Rectal smooth muscle tissue (tissue), 1 donor: ENCODE results near the gene LRRC72.

ENCODE experiments used
- H3K27ac ChIP-seq: one replicate; pipeline ENCODE4 v1.7.0; 2013; ENCODE audit warnings: low read depth, low read length, inconsistent platforms
- H3K27me3 ChIP-seq: one replicate; pipeline ENCODE4 v1.7.0; 2013; ENCODE audit warnings: low read length; ENCODE audit not compliant: control insufficient read depth, insufficient read depth
- H3K36me3 ChIP-seq: one replicate; pipeline ENCODE4 v1.7.0; 2013; ENCODE audit warnings: low read length; ENCODE audit not compliant: control insufficient read depth, insufficient read depth
- H3K4me1 ChIP-seq: one replicate; pipeline ENCODE4 v1.7.0; 2013; ENCODE audit warnings: low read length; ENCODE audit not compliant: control insufficient read depth, insufficient read depth
- H3K4me3 ChIP-seq: one replicate; pipeline ENCODE4 v1.7.0; 2013; ENCODE audit warnings: low read length
- H3K9ac ChIP-seq: one replicate; pipeline ENCODE4 v1.7.0; 2013; ENCODE audit warnings: low read length

Gene LRRC72

DNA sequence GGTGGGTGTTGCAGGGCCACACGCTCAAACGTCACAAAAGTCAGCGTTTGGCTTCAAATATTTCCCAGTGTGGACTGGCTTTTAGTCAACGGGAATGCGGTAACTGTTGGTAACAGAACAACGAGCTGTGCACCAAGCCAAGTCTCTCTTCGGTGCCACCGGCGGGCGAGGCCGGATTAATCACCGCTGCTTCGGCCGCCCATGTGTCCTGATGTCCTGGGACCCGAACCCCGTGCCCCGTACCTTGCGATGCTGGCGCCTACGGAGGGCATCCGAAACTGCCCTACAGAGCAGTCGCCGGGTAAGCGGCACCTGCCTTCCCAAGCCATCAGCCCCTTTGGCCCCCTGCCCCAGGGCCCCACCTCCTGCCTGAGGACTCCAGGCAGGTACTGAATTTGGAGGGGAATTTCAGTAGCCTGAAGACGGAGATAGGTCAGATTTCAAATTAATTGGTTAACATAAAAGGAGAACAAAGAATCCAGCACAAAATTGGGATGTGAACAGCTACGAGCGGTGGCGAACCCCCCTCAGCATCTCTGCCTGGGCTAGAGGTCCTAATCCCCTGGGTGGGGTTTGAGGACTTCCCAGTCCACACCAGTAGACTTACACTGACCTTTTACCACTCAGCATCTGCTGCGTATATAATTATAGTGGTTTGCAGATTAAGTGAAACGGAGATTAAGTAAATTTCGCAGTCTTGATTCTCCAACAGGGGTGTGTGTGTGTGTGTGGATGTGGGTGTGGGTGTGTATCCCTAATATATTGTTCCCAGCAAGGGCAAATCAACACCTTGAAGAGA, at the start of gene LRRC72:
LRRC72 (plus strand) TSS at position 84 of the 799 bp plus-strand sequence; CDS start at position 212, 128 bp downstream.
- Histone ChIP-seq H3K27me3 (no peaks in the 10 kb centered on the region), H3K27ac (no peak within 1 kb of the TSS), H3K9ac (no peak within 1 kb of the TSS), H3K4me1 (no peaks in the 10 kb centered on the region), H3K36me3 (no peaks in the 10 kb centered on the region), H3K4me3 (no peak within 1 kb of the TSS)

DNA sequence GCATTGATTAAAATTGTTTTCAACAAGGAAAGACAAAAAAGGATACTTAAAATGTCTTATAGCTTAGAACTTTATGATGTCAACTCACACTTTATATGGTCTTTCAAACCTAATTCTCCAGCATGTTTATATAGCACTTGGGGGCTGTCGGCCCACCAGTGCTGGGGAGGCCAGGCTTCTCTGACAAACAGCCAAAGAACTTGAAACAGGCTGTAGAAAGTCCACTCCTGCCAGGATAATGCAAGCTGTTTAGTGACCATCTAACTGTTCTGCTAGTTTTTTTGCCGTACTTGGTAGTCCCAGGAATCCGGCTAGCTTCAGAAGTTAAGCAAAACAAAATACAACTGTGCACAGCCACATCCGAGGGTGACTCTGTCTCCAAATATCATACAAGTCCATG, 47.5 kb upstream of the LRRC72 start:
- Histone ChIP-seq H3K4me1 (no peaks in the 10 kb centered on the region), H3K27me3 (no peaks in the 10 kb centered on the region), H3K9ac (no peak overlapping the region), H3K4me3 (no peak overlapping the region), H3K36me3 (no peaks in the 10 kb centered on the region), H3K27ac (no peak overlapping the region)

DNA sequence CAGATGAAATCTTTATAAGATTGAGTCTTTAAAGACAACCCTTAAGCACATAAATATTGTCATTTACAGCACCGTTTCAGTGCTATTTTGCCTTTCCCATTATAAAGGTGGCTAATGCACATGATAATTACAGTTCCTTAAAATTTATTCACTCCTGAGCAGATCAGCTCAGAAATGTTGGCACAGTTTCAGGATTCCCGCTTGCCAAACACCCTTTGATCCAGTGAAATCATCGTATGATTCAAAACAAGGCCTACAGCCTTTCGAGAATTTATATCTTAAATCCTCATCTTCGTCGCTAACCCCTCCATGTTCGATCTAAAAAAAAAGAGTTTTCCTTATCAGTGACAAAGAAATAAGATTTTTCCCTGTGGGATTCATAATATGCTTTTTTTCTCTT, 47.0 kb upstream of the LRRC72 start:
- Histone ChIP-seq H3K4me1 (no peaks in the 10 kb centered on the region), H3K27me3 (no peaks in the 10 kb centered on the region), H3K27ac (no peak overlapping the region), H3K9ac (no peak overlapping the region), H3K36me3 (no peaks in the 10 kb centered on the region), H3K4me3 (no peak overlapping the region)

DNA sequence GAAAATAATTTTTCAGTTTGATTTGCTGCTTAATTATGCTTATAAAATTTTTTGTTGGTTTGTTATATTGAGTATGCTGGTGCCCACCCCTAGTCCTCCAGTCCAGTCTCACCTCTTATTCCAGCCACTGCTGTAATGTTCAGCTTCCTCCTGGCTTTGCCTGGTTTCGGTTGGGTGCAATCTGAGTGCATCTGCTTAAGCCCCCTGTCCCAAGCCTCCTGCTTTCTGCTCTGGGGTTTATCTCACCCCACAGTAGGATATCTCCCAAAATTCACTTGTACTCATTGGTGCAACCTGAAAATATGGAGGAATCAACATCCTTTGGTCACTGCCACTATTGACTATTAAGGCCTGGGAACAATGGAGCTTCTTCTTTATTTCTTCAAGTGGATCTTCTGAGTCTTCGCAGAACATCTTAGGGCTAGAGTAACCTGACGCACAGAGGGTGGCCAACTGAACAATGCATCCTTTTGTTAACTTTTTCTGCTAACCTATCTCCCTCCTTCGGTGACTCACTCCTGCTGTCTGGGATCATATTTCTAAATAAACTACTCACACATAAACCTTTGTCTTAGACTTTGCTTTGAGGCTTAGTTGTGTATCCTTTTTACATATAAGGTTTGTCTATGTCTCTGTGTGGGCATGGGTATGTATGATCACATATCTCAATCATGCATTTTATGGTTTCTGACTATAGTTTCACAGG, 42.0 kb upstream of the LRRC72 start:
- Histone ChIP-seq H3K27me3 (no peaks in the 10 kb centered on the region), H3K9ac (no peak overlapping the region), H3K4me3 (no peak overlapping the region), H3K4me1 (no peaks in the 10 kb centered on the region), H3K36me3 (no peaks in the 10 kb centered on the region), H3K27ac (no peak overlapping the region)

DNA sequence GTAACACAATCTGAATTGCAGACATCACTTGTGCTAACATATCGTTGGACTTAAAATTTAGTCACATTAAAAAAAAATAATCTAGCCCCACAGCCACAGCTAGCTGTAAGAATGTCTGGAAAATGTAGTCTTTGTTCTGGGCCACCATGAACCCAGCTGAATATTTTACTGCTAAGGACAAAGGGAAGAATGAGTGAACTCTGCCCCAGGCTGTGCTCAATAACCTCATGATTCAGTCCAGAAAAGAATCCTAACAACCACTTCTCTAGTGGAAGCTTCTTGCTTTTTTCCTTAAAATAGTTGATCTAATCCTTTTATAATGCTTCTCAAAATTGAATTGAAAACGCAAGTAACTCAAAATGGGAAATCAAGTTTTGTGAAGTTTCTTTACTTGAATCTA, 35.5 kb upstream of the LRRC72 start:
- Histone ChIP-seq H3K4me3 (no peak overlapping the region), H3K9ac (no peak overlapping the region), H3K27me3 (no peaks in the 10 kb centered on the region), H3K4me1 (no peaks in the 10 kb centered on the region), H3K27ac (no peak overlapping the region), H3K36me3 (no peaks in the 10 kb centered on the region)

DNA sequence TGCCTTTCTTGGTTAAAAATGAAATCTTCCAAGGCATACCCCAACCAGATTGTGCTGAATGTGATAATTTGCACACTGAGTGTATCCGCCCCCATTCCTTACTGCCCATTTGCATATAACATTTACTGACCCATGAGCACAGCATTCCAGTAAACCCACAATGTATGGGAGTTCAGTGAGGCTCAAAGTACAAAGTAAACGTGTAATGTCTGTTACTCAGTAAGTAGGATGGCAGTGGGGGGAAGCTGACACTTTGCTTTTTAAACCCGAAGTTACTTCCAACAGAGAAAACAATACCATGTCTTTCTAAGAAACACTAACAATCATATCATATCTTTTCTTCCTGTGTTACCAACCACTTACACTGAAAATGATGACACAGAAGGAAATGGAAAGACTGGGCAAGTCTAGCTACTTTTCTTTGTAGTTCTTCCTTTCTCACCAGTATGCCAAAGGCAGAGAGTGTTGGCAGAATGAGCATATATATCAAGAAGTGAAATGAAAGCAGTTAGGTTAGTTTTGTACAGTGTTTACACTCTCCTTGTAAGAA, 34.0 kb upstream of the LRRC72 start:
- H3K27ac ChIP-seq: no peak overlapping the region
- H3K9ac ChIP-seq: no peak overlapping the region
- H3K27me3 ChIP-seq: no peaks in the 10 kb centered on the region
- no peaks in the 10 kb centered on the region for H3K36me3 ChIP-seq
- H3K4me1 ChIP-seq: no peaks in the 10 kb centered on the region
- no peak overlapping the region for H3K4me3 ChIP-seq

DNA sequence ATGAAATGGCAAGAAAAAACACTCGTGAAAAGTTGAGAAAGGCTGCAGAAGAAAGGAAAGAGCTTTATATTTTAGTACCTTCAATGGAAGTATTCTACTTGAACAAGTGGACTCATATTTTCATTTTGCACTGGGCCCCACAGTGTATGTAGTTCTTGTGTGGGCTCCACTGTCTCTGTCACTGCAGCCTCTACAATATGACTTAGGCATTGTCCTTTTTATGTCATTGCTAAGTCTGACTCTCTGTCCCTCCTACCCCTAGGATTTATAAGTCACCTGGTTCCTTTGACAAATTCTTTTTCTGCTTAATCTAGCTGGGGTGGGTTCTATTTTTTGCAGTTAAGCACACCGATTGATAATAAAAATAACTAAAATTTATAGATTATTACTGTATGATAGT, 33.4 kb upstream of the LRRC72 start:
- Histone ChIP-seq H3K27me3 (no peaks in the 10 kb centered on the region), H3K36me3 (no peaks in the 10 kb centered on the region), H3K9ac (no peak overlapping the region), H3K27ac (no peak overlapping the region), H3K4me1 (no peaks in the 10 kb centered on the region), H3K4me3 (no peak overlapping the region)

DNA sequence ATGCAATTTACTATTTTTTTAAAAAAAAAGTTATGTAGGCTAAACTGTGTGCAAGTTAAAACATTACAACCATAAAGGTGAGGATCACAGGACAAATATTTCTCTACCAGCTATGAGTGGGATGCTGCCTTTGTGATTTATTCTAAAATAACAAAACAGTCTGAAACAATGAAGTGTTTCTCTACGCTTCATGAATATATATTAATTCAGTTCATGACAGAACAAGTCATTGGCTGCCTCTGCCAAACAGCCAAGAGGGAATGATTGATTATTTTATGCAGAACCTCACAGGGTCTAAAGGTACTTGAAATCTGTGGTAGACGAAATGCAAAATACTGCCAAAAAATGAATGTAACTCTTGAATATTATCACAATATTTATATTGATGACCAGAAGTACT, 32.1 kb upstream of the LRRC72 start:
- Histone ChIP-seq H3K4me1 (no peaks in the 10 kb centered on the region), H3K4me3 (no peak overlapping the region), H3K27ac (no peak overlapping the region), H3K27me3 (no peaks in the 10 kb centered on the region), H3K9ac (no peak overlapping the region), H3K36me3 (no peaks in the 10 kb centered on the region)

DNA sequence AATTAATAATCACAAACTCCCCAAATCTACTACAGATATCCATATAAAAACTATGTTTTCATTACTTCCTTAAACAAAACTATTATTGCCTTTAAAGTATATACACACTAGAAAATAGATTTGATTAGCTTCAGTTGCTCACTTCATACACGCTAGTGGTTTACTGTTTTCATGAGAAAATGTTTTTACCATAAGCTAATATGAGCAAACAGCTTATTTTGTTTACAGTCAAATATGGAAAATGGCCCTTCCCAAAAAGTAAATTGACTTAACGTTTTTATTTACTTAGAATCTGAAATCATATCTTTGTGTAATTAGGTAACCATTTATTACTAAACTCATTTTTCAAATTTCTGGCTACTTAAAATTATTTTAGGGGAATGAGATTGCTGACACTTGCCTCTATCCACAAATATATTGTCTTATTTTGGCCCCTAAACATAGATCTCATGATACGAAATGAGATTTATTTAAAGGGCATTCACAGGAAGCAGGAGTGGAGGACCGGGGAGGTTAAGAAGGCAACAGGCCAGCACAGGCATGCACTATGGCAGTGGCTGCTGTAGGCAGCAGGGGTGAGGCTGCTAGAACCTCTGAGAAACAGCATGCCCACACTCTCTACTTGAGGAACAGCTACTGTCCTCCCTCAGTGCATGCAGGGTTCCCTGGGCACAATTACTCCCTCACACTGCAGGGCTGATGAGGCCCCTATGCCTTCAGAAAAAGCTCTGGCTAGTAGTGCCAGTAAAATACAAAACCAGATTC, 31.5 kb upstream of the LRRC72 start:
- Histone ChIP-seq H3K36me3 (no peaks in the 10 kb centered on the region), H3K27me3 (no peaks in the 10 kb centered on the region), H3K27ac (no peak overlapping the region), H3K4me1 (no peaks in the 10 kb centered on the region), H3K9ac (no peak overlapping the region), H3K4me3 (no peak overlapping the region)

DNA sequence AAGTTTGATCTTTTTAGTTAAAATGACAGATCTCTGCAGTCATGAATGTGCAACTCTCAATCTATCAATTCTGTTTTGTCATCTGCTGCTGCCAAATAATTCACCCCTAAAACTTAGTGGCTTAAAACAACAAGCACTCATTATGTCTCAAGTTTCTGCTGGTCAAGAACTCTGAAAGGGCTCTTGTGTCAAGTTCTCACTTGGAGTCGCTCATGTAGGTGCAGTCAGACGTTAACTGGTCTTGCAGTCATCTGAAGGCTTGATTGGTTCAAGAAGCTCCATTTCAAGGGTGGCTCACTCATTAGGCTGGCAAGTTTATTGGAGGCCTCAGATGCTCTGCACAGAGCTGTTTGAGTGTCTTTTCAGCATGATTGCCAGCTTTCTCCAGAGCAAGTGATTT, 28.5 kb upstream of the LRRC72 start:
- Histone ChIP-seq H3K27me3 (no peaks in the 10 kb centered on the region), H3K27ac (no peak overlapping the region)

DNA sequence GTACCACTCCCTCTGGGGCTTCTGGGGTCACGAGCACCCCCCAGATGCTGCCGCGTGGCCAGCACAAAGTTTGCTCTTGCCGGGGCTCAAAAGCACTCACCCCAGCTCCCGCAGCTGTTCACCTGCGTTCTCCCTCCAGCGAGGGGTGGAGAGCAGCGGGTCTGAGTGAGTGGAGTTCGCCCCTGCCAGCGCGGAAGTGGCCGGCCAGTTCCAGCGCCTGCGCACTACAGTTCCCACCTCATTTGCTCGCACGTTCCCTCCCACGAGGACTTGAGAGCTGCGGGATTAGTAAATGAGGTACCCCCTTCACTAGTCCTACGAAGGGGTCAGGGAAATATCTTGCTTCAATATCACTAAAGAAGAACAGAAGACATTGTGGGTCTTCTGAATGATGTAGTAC, 24.3 kb upstream of the LRRC72 start:
- H3K4me3 ChIP-seq: no peak overlapping the region
- no peak overlapping the region for H3K9ac ChIP-seq
- H3K4me1 ChIP-seq: no peaks in the 10 kb centered on the region
- no peak overlapping the region for H3K27ac ChIP-seq
- H3K27me3 ChIP-seq: no peaks in the 10 kb centered on the region
- no peaks in the 10 kb centered on the region for H3K36me3 ChIP-seq

More for the DNA sequence above, 28.5 kb upstream of the LRRC72 start:
- Histone ChIP-seq H3K36me3 (no peaks in the 10 kb centered on the region), H3K4me1 (no peaks in the 10 kb centered on the region), H3K9ac (no peak overlapping the region), H3K4me3 (no peak overlapping the region)

DNA sequence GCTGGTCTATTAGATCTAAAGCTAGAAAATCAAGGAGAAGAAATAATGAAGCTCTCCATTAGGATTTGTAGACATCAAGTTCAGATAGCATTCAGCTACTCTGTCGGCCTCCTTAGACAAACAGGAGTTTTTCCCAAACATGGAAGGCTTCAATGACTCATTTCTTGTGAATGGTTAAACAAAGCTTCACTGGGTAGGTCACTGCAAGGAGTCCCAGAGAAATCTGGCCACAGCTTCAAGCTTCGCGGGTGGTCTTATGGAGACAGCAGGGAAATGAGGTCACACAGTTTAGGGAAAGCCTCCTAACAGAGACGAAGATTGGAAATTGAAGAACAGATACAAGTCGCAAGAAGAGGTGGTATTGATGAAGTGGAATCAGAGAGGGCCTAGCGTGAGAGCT, 22.6 kb upstream of the LRRC72 start:
- Histone ChIP-seq H3K27ac (no peak overlapping the region), H3K9ac (no peak overlapping the region), H3K4me3 (no peak overlapping the region), H3K4me1 (no peaks in the 10 kb centered on the region), H3K36me3 (no peaks in the 10 kb centered on the region), H3K27me3 (no peaks in the 10 kb centered on the region)
